SK-N-SH treated with all-trans-retinoic acid at 6 μM for 48 hours (cell line): ENCODE measurements around the gene GAMT.

Source experiments
- ATAC-seq: fragments of 200-7000 bp; cut with Tn5 transposase; 3 replicates; pipeline ENCODE4 v1.9.1; 2020; ENCODE audit warnings: mild to moderate bottlenecking, moderate library complexity
- ARNTL ChIP-seq: fragments of 450-650 bp; formaldehyde crosslinking; IDR thresholded peaks from 2 replicates; pipeline ENCODE4 v1.5.0; 2020; ENCODE audit warnings: low read depth, mild to moderate bottlenecking, moderate library complexity, borderline replicate concordance
- BACH2 ChIP-seq: fragments of 250-450 bp; sonication (Bioruptor Pico); IDR thresholded peaks from 2 replicates; pipeline ENCODE4 v1.9.0; 2021; ENCODE audit warnings: mild to moderate bottlenecking, borderline replicate concordance
- CREB5 ChIP-seq: fragments of 250-450 bp; sonication (Bioruptor Pico); IDR thresholded peaks from 2 replicates; pipeline ENCODE4 v1.5.1; 2020; ENCODE audit warnings: low read depth, mild to moderate bottlenecking, moderate library complexity
- CSDC2 ChIP-seq: fragments of 250-450 bp; sonication (Bioruptor Pico); IDR thresholded peaks from 2 replicates; pipeline ENCODE4 v1.5.0; 2020; ENCODE audit warnings: mild to moderate bottlenecking, moderate library complexity
- CSRNP3 ChIP-seq: fragments of 250-450 bp; sonication (Bioruptor Pico); IDR thresholded peaks from 2 replicates; pipeline ENCODE4 v1.5.1; 2021; ENCODE audit warnings: mild to moderate bottlenecking, moderate library complexity
- ESRRG ChIP-seq: fragments of 250-450 bp; sonication (Bioruptor Pico); IDR thresholded peaks from 2 replicates; pipeline ENCODE4 v1.6.1; 2021; ENCODE audit warnings: mild to moderate bottlenecking
- GLIS3 ChIP-seq: fragments of 250-450 bp; sonication (Bioruptor Pico); IDR thresholded peaks from 2 replicates; pipeline ENCODE4 v1.5.0; 2020; ENCODE audit warnings: mild to moderate bottlenecking, moderate library complexity
- ISL1 ChIP-seq: fragments of 250-450 bp; sonication (Bioruptor Pico); IDR thresholded peaks from 2 replicates; pipeline ENCODE4 v2.1.2; 2022; ENCODE audit warnings: mild to moderate bottlenecking, moderate library complexity
- OSR1 ChIP-seq: fragments of 250-450 bp; sonication (Bioruptor Pico); IDR thresholded peaks from 2 replicates; pipeline ENCODE4 v1.8.0; 2022; ENCODE audit warnings: moderate library complexity, mild to moderate bottlenecking, inconsistent platforms
- PATZ1 ChIP-seq: fragments of 250-450 bp; sonication (Bioruptor Pico); IDR thresholded peaks from 2 replicates; pipeline ENCODE4 v1.8.0; 2020; ENCODE audit warnings: mild to moderate bottlenecking, moderate library complexity, borderline replicate concordance
- POU6F1 ChIP-seq: fragments of 250-450 bp; sonication (Bioruptor Pico); IDR thresholded peaks from 2 replicates; pipeline ENCODE4 v1.8.0; 2021; ENCODE audit warnings: low read depth, mild to moderate bottlenecking, moderate library complexity, borderline replicate concordance
- PPARA ChIP-seq: fragments of 250-450 bp; sonication (Bioruptor Pico); IDR thresholded peaks from 2 replicates; pipeline ENCODE4 v1.5.0; 2020; ENCODE audit warnings: mild to moderate bottlenecking, borderline replicate concordance
- RARB ChIP-seq: fragments of 250-450 bp; sonication (Bioruptor Pico); IDR thresholded peaks from 2 replicates; pipeline ENCODE4 v1.8.0; 2021; ENCODE audit warnings: mild to moderate bottlenecking, moderate library complexity
- SNAI2 ChIP-seq: fragments of 250-450 bp; sonication (Bioruptor Pico); IDR thresholded peaks from 2 replicates; pipeline ENCODE4 v1.5.0; 2020; ENCODE audit warnings: mild to moderate bottlenecking, moderate library complexity
- TCF4 ChIP-seq: fragments of 250-450 bp; sonication (Bioruptor Pico); IDR thresholded peaks from 2 replicates; pipeline ENCODE4 v1.8.0; 2021; ENCODE audit warnings: mild to moderate bottlenecking, moderate library complexity, borderline replicate concordance
- TSHZ2 ChIP-seq: fragments of 250-450 bp; sonication (Bioruptor Pico); IDR thresholded peaks from 2 replicates; pipeline ENCODE4 v1.5.0; 2020; ENCODE audit warnings: mild to moderate bottlenecking, moderate library complexity
- ZFP3 ChIP-seq: fragments of 250-450 bp; sonication (Bioruptor Pico); IDR thresholded peaks from 2 replicates; pipeline ENCODE4 v1.5.0; 2020; ENCODE audit warnings: mild to moderate bottlenecking, moderate library complexity
- ZFP30 ChIP-seq: fragments of 450-650 bp; formaldehyde crosslinking; IDR thresholded peaks from 2 replicates; pipeline ENCODE4 v1.5.0; 2022; ENCODE audit warnings: mild to moderate bottlenecking, moderate library complexity
- ZNF565 ChIP-seq: fragments of 450-650 bp; formaldehyde crosslinking; conservative IDR thresholded peaks from 2 replicates; pipeline ENCODE4 v1.5.0; 2020; ENCODE audit warnings: low read depth, mild to moderate bottlenecking, moderate library complexity
- ZNF70 ChIP-seq: fragments of 450-650 bp; formaldehyde crosslinking; IDR thresholded peaks from 2 replicates; pipeline ENCODE4 v1.5.0; 2020; ENCODE audit warnings: mild to moderate bottlenecking, moderate library complexity
- ZNF8 ChIP-seq: fragments of 450-650 bp; formaldehyde crosslinking; IDR thresholded peaks from 2 replicates; pipeline ENCODE4 v1.5.0; 2020; ENCODE audit warnings: mild to moderate bottlenecking, moderate library complexity

The GAMT gene

GRCh38 chr19:1425102-1425837 lies 23.9 kb upstream of the GAMT start (continued):
- TF ChIP-seq CREB5 (CRISPR knock-in tag) (no peak), TCF4 (no peak), ARNTL (CRISPR knock-in tag) (no peak), PPARA (no peak), CSDC2 (CRISPR knock-in tag) (no peak)

GRCh38 chr19:1424192-1424955 lies 23.0 kb upstream of the GAMT start:
- no peak for ATAC-seq
- TF ChIP-seq ZNF8 (CRISPR knock-in tag) = no peak
- no peak for TF ChIP-seq ZFP30 (CRISPR knock-in tag)
- TF ChIP-seq ARNTL (CRISPR knock-in tag) = no peak
- no peak for TF ChIP-seq ISL1 (CRISPR knock-in tag)
- TF ChIP-seq CSDC2 (CRISPR knock-in tag) = no peak
- TF ChIP-seq PATZ1 (CRISPR knock-in tag) = no peak
- no peak for TF ChIP-seq POU6F1 (CRISPR knock-in tag)
- TF ChIP-seq ZNF70 (CRISPR knock-in tag) = no peak
- no peak for TF ChIP-seq GLIS3 (CRISPR knock-in tag)
- TF ChIP-seq SNAI2 (CRISPR knock-in tag) = no peak
- TF ChIP-seq BACH2 (CRISPR knock-in tag) = no peak
- TF ChIP-seq CREB5 (CRISPR knock-in tag) = no peak
- no peak for TF ChIP-seq CSRNP3 (CRISPR knock-in tag)

GRCh38 chr19:1423436-1424191 lies 22.3 kb upstream of the GAMT start:
- TF ChIP-seq GLIS3 (CRISPR knock-in tag) (no peak), TSHZ2 (CRISPR knock-in tag) (no peak), BACH2 (CRISPR knock-in tag) (no peak), OSR1 (CRISPR knock-in tag) (no peak), PPARA (no peak), SNAI2 (CRISPR knock-in tag) (no peak), ZFP3 (no peak), ZNF565 (CRISPR knock-in tag) (no peak), POU6F1 (CRISPR knock-in tag) (no peak), TCF4 (no peak), ZFP30 (CRISPR knock-in tag) (no peak), ARNTL (CRISPR knock-in tag) (no peak), ESRRG (CRISPR knock-in tag) (no peak), RARB (CRISPR knock-in tag) (no peak), ISL1 (CRISPR knock-in tag) (no peak)
- no peak for ATAC-seq
